Progenitor cell of endocrine pancreas (in vitro differentiated cells): ENCODE measurements around the gene CEL. TPM values are rescaled to one million over a fixed set of nuclear protein-coding genes. Genes with fewer than 3 reads are reported as not detected.
A peak's percentile ranks its signal among the peaks of the same experiment; 100 is the strongest.

Experiments
- DNase-seq: peaks from one replicate; pipeline ENCODE4 v3.0.0; 2021; ENCODE audit warnings: low spot score; ENCODE audit not compliant: unreplicated experiment
- H3K27ac Mint-ChIP-seq: 2 replicates; pipeline ENCODE4 v1.8.0; 2021; ENCODE audit warnings: mild to moderate bottlenecking, moderate library complexity, mixed read lengths
- H3K27me3 Mint-ChIP-seq: 2 replicates; pipeline ENCODE4 v1.8.0; 2021; ENCODE audit warnings: mixed read lengths
- H3K36me3 Mint-ChIP-seq: 2 replicates; pipeline ENCODE4 v1.8.0; 2022; ENCODE audit warnings: mixed read lengths; ENCODE audit not compliant: insufficient read depth
- H3K4me1 Mint-ChIP-seq: 2 replicates; pipeline ENCODE4 v1.8.0; 2021; ENCODE audit warnings: low read depth, mixed read lengths
- H3K4me3 Mint-ChIP-seq: 2 replicates; pipeline ENCODE4 v1.8.0; 2021; ENCODE audit warnings: low read depth, mild to moderate bottlenecking, moderate library complexity, mixed read lengths
- H3K9me3 Mint-ChIP-seq: 2 replicates; pipeline ENCODE4 v1.8.0; 2021; ENCODE audit warnings: low read depth, mixed read lengths
- CTCF ChIP-seq: fragments of 200-600 bp; sonication (generic); IDR thresholded peaks from one replicate; pipeline ENCODE4 v1.5.0; 2021; ENCODE audit warnings: antibody characterized with exemption, mild to moderate bottlenecking; ENCODE audit not compliant: unreplicated experiment
- total RNA-seq: library from RNA; stranded (reverse); gene quantifications from 2 replicates; pipeline ENCODE4 v1.2.1, GENCODE V29; 2021

CEL gene
- total RNA-seq, 1 donor from 2014 or later: 5.2 TPM

DNA sequence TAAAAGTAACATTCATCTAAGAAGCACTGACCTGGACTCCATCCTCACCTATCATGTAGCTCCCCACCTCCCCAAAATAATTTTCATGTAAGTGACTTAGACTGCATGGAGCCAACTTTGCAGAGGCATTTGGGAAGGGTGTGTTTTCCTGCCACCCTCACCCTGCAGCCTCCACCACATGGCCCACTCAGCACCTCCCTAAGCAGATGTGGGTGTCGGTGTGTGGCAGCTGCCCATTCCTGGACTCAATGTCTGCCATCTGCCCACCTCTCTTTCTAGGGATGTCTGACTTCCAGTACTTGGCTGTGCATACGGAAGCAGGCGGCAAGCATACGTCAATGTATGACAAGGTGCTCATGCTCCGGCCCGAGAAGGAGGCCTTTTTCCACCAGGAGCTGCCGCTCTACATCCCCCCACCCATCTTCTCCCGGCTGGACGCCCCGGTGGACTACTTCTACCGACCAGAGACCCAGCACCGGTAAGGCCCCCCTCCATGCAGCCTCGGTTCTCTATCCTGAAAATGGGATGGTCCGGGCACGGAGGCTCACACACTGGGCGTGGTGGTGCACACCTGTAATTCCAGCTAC is 18.2 kb upstream of the CEL start:
- H3K27me3 Mint-ChIP-seq: no peaks in the 10 kb centered on the region
- H3K4me3 Mint-ChIP-seq: no peak overlapping the region
- no peaks in the 10 kb centered on the region for H3K4me1 Mint-ChIP-seq
- no peak overlapping the region for H3K27ac Mint-ChIP-seq
- TF ChIP-seq CTCF: no peak
- H3K9me3 Mint-ChIP-seq: no peaks in the 10 kb centered on the region
- H3K36me3 Mint-ChIP-seq: peaks cover 16% of the 10 kb centered on the region
- no peak for DNase-seq

DNA sequence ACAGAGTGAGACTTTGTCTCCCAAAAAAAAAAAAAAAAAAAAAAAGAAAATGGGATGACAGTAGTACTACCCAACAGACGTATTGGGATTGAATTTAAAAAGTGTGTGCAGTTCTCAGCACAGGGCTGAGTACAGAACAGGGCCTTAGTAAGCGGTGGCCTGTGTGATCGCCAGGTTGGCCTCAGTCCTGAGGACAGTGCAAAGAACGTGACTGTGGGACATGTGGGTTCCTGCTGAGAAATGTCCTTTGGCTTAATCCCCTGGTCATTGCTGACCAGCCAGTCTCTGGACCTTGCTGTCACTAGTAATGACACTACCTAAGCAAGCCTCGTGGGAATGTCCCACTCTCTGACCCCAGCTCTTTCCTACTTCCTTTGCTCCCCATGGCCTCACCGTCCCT is 17.7 kb upstream of the CEL start:
- no peak for DNase-seq
- no peak for TF ChIP-seq CTCF
- Mint-ChIP-seq H3K4me1 (no peaks in the 10 kb centered on the region), H3K9me3 (no peaks in the 10 kb centered on the region), H3K27me3 (no peaks in the 10 kb centered on the region), H3K36me3 (peaks cover 16% of the 10 kb centered on the region), H3K4me3 (no peak overlapping the region), H3K27ac (peak overlapping the region; percentile 39)

DNA sequence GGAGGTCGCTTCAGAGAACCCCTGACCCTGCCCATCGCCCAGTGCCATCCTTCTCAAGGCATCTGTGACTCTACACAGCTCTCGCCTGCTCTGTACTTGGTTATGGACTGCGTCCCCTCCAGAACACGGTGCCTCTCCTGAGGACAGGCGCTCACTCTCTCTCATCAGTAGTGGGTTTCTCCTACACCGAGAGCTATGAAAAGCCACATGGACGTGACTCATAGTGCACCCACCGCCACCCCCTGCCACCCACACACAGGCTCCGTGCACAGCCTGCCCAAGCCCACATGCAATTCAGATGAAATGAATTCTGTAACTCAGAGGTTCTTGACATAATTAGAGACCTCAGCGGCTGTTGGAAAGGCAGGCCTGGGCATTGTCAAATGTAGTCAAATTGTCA is 17.1 kb upstream of the CEL start:
- H3K27me3 Mint-ChIP-seq: no peaks in the 10 kb centered on the region
- H3K27ac Mint-ChIP-seq: peak overlapping the region; percentile 39
- H3K9me3 Mint-ChIP-seq: no peaks in the 10 kb centered on the region
- no peak for DNase-seq
- no peaks in the 10 kb centered on the region for H3K4me1 Mint-ChIP-seq
- H3K36me3 Mint-ChIP-seq: peaks cover 16% of the 10 kb centered on the region
- H3K4me3 Mint-ChIP-seq: no peak overlapping the region
- no peak for TF ChIP-seq CTCF

DNA sequence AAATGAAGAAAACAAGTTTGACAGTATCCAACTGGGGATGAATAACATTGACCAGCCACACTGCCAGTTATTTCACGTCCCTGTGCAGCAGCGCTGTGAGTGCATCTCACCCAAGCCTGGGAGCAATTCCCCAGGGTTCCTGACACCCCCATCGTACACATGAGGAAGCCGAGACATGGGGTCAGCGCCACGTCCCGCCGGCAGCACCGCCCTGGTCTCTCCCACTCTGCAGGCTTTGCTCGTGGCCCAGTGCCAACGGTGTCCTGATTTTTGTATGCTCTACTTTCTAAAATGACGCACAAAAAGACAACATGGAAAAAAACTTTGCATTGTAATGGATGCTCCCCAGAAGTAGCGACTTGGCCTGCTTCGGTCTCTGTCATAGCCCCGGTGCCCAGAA is 16.6 kb upstream of the CEL start:
- Mint-ChIP-seq H3K36me3 (peaks cover 16% of the 10 kb centered on the region), H3K4me3 (no peak overlapping the region), H3K27me3 (no peaks in the 10 kb centered on the region), H3K9me3 (no peaks in the 10 kb centered on the region), H3K27ac (no peak overlapping the region), H3K4me1 (no peaks in the 10 kb centered on the region)
- no peak for TF ChIP-seq CTCF
- no peak for DNase-seq

- Mint-ChIP-seq H3K4me1 (no peaks in the 10 kb centered on the region), H3K4me3 (no peak overlapping the region), H3K27me3 (no peaks in the 10 kb centered on the region), H3K27ac (peak overlapping the region; percentile 16), H3K9me3 (no peaks in the 10 kb centered on the region), H3K36me3 (peaks cover 14% of the 10 kb centered on the region)
- no peak for TF ChIP-seq CTCF
- no peak for DNase-seq
Observed at GRCh38 chr9:133046196-133046899, 15.4 kb upstream of the CEL start.
